ENCODE data around the gene RXYLT1.

The RXYLT1 gene

DNA sequence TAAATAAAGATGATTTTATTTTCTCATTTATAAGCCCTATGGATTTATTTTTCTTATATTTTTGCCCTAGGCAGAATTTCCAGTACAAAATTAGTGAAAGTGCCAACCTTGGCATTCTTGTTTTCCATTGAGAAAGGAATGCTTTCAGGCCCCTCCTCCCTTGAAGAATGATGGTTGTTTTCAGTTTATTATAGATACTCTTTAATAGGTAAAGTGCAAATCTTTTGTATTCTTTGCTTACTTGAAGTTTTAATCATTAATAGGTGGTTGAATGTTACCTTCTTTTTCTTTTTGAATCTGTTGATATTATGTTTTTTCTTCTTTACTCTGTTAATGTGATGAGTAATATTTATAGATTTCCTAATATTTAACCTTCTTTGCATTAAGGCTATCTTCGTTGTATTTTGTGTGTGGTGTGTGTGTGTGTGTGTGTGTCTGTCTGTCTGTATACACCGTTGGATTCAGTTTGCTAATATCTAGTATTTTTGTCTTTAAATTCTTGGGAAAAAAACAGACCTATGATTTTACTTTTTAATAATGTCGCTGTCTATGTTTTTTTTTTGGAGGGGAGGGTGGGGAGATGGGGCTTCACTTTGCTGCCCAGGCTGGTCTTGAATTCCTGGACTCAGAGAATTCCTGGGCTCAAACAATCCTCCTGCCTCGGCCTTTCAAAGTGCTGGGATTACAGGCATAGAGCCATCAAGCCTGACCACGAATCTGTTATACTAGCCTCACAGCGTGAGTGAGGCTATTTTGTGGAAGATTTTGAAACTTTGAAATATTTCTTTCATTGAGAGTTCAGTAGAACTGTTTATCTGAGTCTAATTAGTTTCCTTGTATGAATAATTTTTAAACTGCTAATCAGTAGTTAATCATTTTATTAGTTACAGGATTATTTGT, 78.3 kb downstream of the RXYLT1 start:
- H3K9me3 ChIP-seq (ENCODE audit: control insufficient read depth, insufficient read depth, low read depth, low read length) = no peaks in the 10 kb centered on the region
- no peaks in the 10 kb centered on the region for H3K27me3 ChIP-seq (ENCODE audit: control insufficient read depth, insufficient read depth, low read length)
- H3K4me1 ChIP-seq (ENCODE audit: control insufficient read depth, insufficient read depth, low read length) = peaks cover 10% of the 10 kb centered on the region
- H3K36me3 ChIP-seq (ENCODE audit: control insufficient read depth, insufficient read depth, low read length) = no peaks in the 10 kb centered on the region
- no peak overlapping the region for H3K27ac ChIP-seq (ENCODE audit: low read depth, low read length)
- H3K4me3 ChIP-seq (ENCODE audit: low read depth, low read length) = no peak overlapping the region
- H3K9ac ChIP-seq (ENCODE audit: low read length) = no peak overlapping the region

Measured in HUES6 (cell line).